NCI-H128 (cell line): Measurements from ENCODE around the gene MEIOC.

Experiments used
- DNase-seq: peaks from one replicate; lab custom pipeline; 2025; ENCODE audit not compliant: unreplicated experiment; lab: John Stamatoyannopoulos, UW

MEIOC gene

DNA sequence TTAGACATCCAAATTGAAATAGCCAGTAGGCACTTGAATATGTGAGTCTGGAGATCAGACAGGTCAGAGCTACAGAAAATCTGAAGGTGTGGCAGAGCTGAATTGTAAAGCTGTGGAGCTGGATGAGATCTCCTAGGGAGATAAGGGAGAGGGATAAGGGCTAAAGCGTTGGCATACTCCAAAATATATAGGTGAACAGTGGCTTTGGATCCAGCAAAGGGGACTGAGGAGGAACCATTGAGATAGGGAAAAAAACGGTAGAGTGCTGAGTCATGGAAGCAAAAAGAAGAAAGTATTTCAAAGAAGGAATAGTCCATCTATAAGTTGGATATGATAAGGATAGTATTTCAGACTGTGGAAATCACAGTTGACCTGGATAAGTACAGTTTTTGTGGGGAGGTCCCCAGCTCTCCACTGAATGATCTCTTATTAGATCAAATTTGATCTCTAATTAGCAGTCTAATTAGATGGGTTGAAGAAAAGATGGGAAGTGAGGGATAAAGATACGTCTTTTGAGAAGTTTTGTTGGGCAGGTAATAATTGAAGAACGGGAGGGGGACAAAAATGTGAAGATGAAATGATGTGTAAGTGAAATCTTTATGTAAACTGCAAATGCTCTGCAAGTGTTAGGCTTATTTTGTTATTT lies 51.6 kb downstream of the MEIOC start:
- no peak for DNase-seq

DNA sequence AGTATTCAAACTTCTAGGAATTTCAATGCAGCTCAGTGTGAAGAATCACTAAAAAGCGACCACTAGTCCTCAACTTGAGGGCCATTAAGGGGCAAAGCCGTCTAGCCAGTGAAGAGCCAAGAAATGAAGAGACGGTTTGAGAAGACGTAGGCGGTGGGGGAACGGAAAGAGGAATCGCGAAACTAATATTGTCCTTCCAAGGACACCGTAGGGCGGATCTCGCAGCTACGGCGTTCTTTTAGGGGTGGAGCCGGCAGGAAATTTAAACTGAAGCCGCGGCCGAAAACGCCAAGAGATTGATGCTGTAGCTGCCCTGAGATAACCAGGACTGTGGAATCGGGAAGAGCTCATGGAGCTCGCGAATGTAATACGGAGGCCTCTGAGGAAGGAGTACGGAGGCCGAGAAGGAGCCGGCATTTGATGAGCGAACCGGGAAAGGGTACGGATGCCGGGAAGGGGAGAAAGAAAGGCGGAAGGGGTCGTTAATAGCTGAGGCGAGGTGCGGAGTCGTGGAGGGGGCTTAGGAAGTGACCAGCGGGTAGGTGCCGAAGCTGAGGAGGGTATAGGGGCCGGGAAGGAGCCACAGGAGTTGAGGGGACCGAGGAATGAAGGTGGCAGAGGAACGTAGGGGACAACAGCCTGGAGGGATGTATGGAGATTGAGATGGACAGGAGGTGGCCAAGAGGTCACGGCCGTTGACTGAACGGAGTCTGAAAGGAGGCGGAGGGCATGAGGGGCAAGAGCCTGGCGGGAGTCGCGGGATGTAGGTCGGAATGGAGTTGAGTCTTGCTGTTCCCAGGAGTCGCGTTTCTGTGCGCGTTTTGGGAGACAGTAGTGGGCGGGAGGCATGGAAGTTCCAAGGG lies 52.4 kb downstream of the MEIOC start, which contains the start of gene DBF4B:
TSS of gene DBF4B (plus strand) at position 265 of the 863 bp plus-strand sequence. CDS start at position 421, 156 bp downstream.
- peak; percentile 79 for DNase-seq

GRCh38 chr17:44719444-44719843 lies 63.2 kb downstream of the MEIOC start:
- no peak for DNase-seq

DNA sequence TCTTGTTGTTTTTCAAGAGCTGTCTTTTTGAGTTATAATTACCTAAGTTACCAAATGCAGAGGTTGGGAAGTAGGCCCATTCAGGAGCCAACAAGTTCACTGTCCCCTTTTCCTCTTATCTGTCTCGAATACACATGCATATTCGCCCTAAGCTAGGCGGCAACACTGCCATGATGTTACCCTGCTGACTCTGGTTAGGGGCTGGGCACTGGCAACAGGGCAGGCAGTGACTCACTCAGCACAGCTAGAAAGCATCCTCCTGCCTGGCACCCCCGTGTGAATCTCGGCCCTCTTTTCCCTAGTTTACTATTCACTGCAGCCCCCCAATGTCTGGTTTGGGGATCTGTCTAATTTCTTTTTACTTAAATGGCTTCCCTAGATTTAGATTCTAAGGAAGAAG lies 66.0 kb downstream of the MEIOC start:
- no peak for DNase-seq
